WTC11 (cell line): ENCODE measurements around the gene SKP1. TPM values are rescaled to one million over a fixed set of nuclear protein-coding genes. Genes with fewer than 3 reads are reported as not detected.

Experiments used
- ATAC-seq: fragments of 200-7000 bp; cut with Tn5 transposase; 2 replicates; pipeline ENCODE4 v1.10.0; 2021; ENCODE audit warnings: mild to moderate bottlenecking, moderate library complexity
- CTCF ChIA-PET: fragments of 300-600 bp; sonication (Branson Sonifier 250); formaldehyde crosslinking; loops from one replicate; lab custom pipeline; 2021; ENCODE audit warnings: antibody characterized with exemption; lab: Charles Lee
- POLR2A ChIA-PET: fragments of 350-600 bp; sonication (Branson Sonifier 250); formaldehyde crosslinking; loops from one replicate; lab custom pipeline; 2021; ENCODE audit warnings: antibody characterized with exemption; lab: Charles Lee
- DNase-seq: peaks from one replicate; pipeline ENCODE4 v3.0.0; 2021; ENCODE audit warnings: low spot score
- H3K27ac Mint-ChIP-seq: 2 replicates; pipeline ENCODE4 v1.8.0; 2021; ENCODE audit warnings: mixed read lengths
- H3K27me3 Mint-ChIP-seq: 2 replicates; pipeline ENCODE4 v1.8.0; 2021; ENCODE audit warnings: low read depth, mild to moderate bottlenecking, moderate library complexity, mixed read lengths
- H3K36me3 Mint-ChIP-seq: 2 replicates; pipeline ENCODE4 v1.8.0; 2021; ENCODE audit warnings: mixed read lengths
- H3K4me1 Mint-ChIP-seq: 2 replicates; pipeline ENCODE4 v1.8.0; 2022; ENCODE audit warnings: mixed read lengths
- H3K4me3 Mint-ChIP-seq: 2 replicates; pipeline ENCODE4 v1.8.0; 2021; ENCODE audit warnings: mild to moderate bottlenecking, moderate library complexity, mixed read lengths
- H3K9me3 Mint-ChIP-seq: 2 replicates; pipeline ENCODE4 v1.8.0; 2021; ENCODE audit warnings: mixed read lengths
- ATF2 ChIP-seq: sonication (generic); formaldehyde crosslinking; IDR thresholded peaks from 2 replicates; pipeline ENCODE4 v1.8.1; 2022; ENCODE audit warnings: low read depth, missing genetic modification reagents, borderline replicate concordance
- HMGA2 ChIP-seq: fragments of 250-450 bp; sonication (Bioruptor Pico); IDR thresholded peaks from 2 replicates; pipeline ENCODE4 v1.4.0; 2021; ENCODE audit warnings: mild to moderate bottlenecking, moderate library complexity
- NR1H2 ChIP-seq: sonication (generic); formaldehyde crosslinking; IDR thresholded peaks from 2 replicates; pipeline ENCODE4 v1.9.0; 2021; ENCODE audit warnings: mild to moderate bottlenecking, moderate library complexity, missing genetic modification reagents
- PRDM15 ChIP-seq: sonication (generic); formaldehyde crosslinking; IDR thresholded peaks from 2 replicates; pipeline ENCODE4 v1.8.0; 2022; ENCODE audit warnings: missing genetic modification reagents
- RORB ChIP-seq: fragments of 250-450 bp; sonication (Bioruptor Pico); IDR thresholded peaks from 2 replicates; pipeline ENCODE4 v1.9.0; 2021; ENCODE audit warnings: mild to moderate bottlenecking
- TEAD4 ChIP-seq: sonication (generic); formaldehyde crosslinking; IDR thresholded peaks from 2 replicates; pipeline ENCODE4 v1.8.0; 2022; ENCODE audit warnings: mild to moderate bottlenecking, missing genetic modification reagents
- USF1 ChIP-seq: sonication (generic); formaldehyde crosslinking; IDR thresholded peaks from 2 replicates; pipeline ENCODE4 v1.8.0; 2022; ENCODE audit warnings: mild to moderate bottlenecking, missing genetic modification reagents
- USF2 ChIP-seq: sonication (generic); formaldehyde crosslinking; IDR thresholded peaks from 2 replicates; pipeline ENCODE4 v1.8.1; 2023; ENCODE audit warnings: mild to moderate bottlenecking, missing genetic modification reagents, moderate library complexity
- ZNF263 ChIP-seq: sonication (generic); formaldehyde crosslinking; IDR thresholded peaks from 2 replicates; pipeline ENCODE4 v1.8.1; 2022; ENCODE audit warnings: low read depth, mild to moderate bottlenecking, moderate library complexity, missing genetic modification reagents
- ZNF532 ChIP-seq: fragments of 250-450 bp; sonication (Bioruptor Pico); IDR thresholded peaks from 2 replicates; pipeline ENCODE4 v1.9.0; 2021; ENCODE audit warnings: mild to moderate bottlenecking, borderline replicate concordance
- total RNA-seq: library from RNA; stranded (reverse); gene quantifications from 3 replicates; pipeline ENCODE4 v1.2.3, GENCODE V29; 2021

SKP1 gene
- total RNA-seq, 1 experiment from 2014 or later, result 285 TPM

GRCh38 chr5:134129411-134130238 is 47.1 kb downstream of the SKP1 start:
- DNase-seq (no peak), ATAC-seq (no peak)
- no peaks in the 10 kb centered on the region for H3K27me3 Mint-ChIP-seq
- no peak overlapping the region for H3K4me3 Mint-ChIP-seq
- H3K9me3 Mint-ChIP-seq, result no peaks in the 10 kb centered on the region
- peak overlapping the region; percentile 45 for H3K27ac Mint-ChIP-seq
- H3K4me1 Mint-ChIP-seq, result peaks cover 8% of the 10 kb centered on the region
- no peaks in the 10 kb centered on the region for H3K36me3 Mint-ChIP-seq
- TF ChIP-seq USF1 (CRISPR knock-in tag), result no peak
- no peak for TF ChIP-seq TEAD4 (CRISPR knock-in tag)
- no peak for TF ChIP-seq PRDM15 (CRISPR knock-in tag)
- TF ChIP-seq USF2 (CRISPR knock-in tag), result no peak
- TF ChIP-seq ATF2 (CRISPR knock-in tag), result no peak
- no peak for TF ChIP-seq NR1H2
- TF ChIP-seq ZNF532, result no peak
- no peak for TF ChIP-seq RORB (CRISPR knock-in tag)
- no peak for TF ChIP-seq HMGA2 (CRISPR knock-in tag)
- TF ChIP-seq, all 79 proteins: peak for 0
- ChIA-PET CTCF (interaction anchor here (1.0 to 3.1 kb wide), 5 partner anchors 10 to 397 kb away, joined by 3 to 22 read pairs (median 4); no protein-coding TSS in a partner anchor), POLR2A (interaction anchor here (0.8 kb wide), 1 partner anchor 29 kb away, joined by 3 read pairs; no protein-coding TSS in a partner anchor)

GRCh38 chr5:134128648-134128995 is 48.1 kb downstream of the SKP1 start:
- H3K9me3 Mint-ChIP-seq, result no peaks in the 10 kb centered on the region
- ATAC-seq, result no peak
- H3K36me3 Mint-ChIP-seq, result no peaks in the 10 kb centered on the region
- peaks cover 8% of the 10 kb centered on the region for H3K4me1 Mint-ChIP-seq
- no peaks in the 10 kb centered on the region for H3K27me3 Mint-ChIP-seq
- no peak for TF ChIP-seq ZNF263
- CTCF ChIA-PET, result interaction anchor here (1.4 to 3.1 kb wide), 2 partner anchors 11 to 17 kb away, joined by 3 to 22 read pairs; no protein-coding TSS in a partner anchor
- POLR2A ChIA-PET, result no interaction called here
- no peak for DNase-seq
- H3K27ac Mint-ChIP-seq, result no peak overlapping the region
- H3K4me3 Mint-ChIP-seq, result no peak overlapping the region
